SK-N-SH (cell line): ENCODE data around the gene KRT13. TPM values are rescaled to one million over a fixed set of nuclear protein-coding genes. Genes with fewer than 3 reads are reported as not detected.

Experiments used
- CTCF ChIA-PET: fragments of 300-600, 350-600 bp; formaldehyde crosslinking; extraction: SDS; loops from one replicate; lab custom pipeline; 2021; lab: Yijun Ruan, JAX
- POLR2A ChIA-PET: fragments of 350-600 bp; sonication (Branson Sonifier 250); formaldehyde crosslinking; extraction: SDS; loops from one replicate; lab custom pipeline; 2020; ENCODE audit warnings: antibody characterized with exemption, inconsistent platforms; lab: Yijun Ruan, JAX
- DNase-seq: peaks from one replicate; pipeline ENCODE4 v3.0.0; 2012
- H2AFZ ChIP-seq: fragments of 200-600 bp; sonication (generic); 2 replicates; pipeline ENCODE4 v1.8.1; 2016; ENCODE audit warnings: antibody characterized with exemption, mild to moderate bottlenecking, low read depth
- H3F3A ChIP-seq: fragments of 200-600 bp; sonication (generic); replicated peaks from 2 replicates; pipeline ENCODE3; 2016; ENCODE audit warnings: antibody characterized with exemption, mild to moderate bottlenecking; ENCODE audit not compliant: insufficient read depth
- H3K27ac ChIP-seq, 2 experiments: fragments of 200-500 bp in 1 of 2; fragments of 200-600 bp in 1 of 2; sonication (Bioruptor generic) in 1 of 2; sonication (generic), shearing (Covaris generic) in 1 of 2; 2 replicates each; pipeline versions ENCODE4 v1.5.1 to v1.6.1; 2014 to 2016; ENCODE audit warnings: low read depth in 2 of 2, inconsistent platforms in 1 of 2, low read length in 1 of 2, mild to moderate bottlenecking in 1 of 2, mixed read lengths in 1 of 2
- H3K27me3 ChIP-seq: fragments of 200-600 bp; sonication (generic), shearing (Covaris generic); 2 replicates; pipeline ENCODE4 v1.6.1; 2016; ENCODE audit warnings: mixed run types; ENCODE audit not compliant: insufficient read depth
- H3K36me3 ChIP-seq, 2 experiments: fragments of 200-500 bp in 1 of 2; fragments of 200-600 bp in 1 of 2; sonication (Bioruptor generic) in 1 of 2; sonication (generic) in 1 of 2; replicated peaks in 1 of 2; 2 replicates each; pipeline versions ENCODE3 to v1.5.1; 2014 to 2016; ENCODE audit warnings: low read length in 1 of 2, mild to moderate bottlenecking in 1 of 2; ENCODE audit not compliant: insufficient read depth in 2 of 2, control insufficient read depth in 1 of 2
- H3K4me1 ChIP-seq, 2 experiments: fragments of 200-500 bp in 1 of 2; fragments of 200-600 bp in 1 of 2; sonication (Bioruptor generic) in 1 of 2; sonication (generic), shearing (Covaris generic) in 1 of 2; 2 replicates each; pipeline versions ENCODE4 v1.5.1 to v1.6.1; 2014 to 2016; ENCODE audit warnings: low read depth in 1 of 2, low read length in 1 of 2, mixed run types in 1 of 2; ENCODE audit not compliant: insufficient read depth in 2 of 2, control insufficient read depth in 1 of 2
- H3K4me2 ChIP-seq: fragments of 200-600 bp; sonication (generic), shearing (Covaris generic); 2 replicates; pipeline ENCODE4 v1.6.1; 2017; ENCODE audit warnings: mixed run types
- H3K4me3 ChIP-seq, 2 experiments: fragments of 200-500 bp in 1 of 2; fragments of 200-600 bp in 1 of 2; sonication (Bioruptor generic) in 1 of 2; sonication (generic), shearing (Covaris generic) in 1 of 2; 2 replicates each; pipeline versions ENCODE4 v1.5.1 to v1.8.1; 2014 to 2016; ENCODE audit warnings: low read depth in 2 of 2, inconsistent platforms in 1 of 2, low read length in 1 of 2, mild to moderate bottlenecking in 1 of 2, mixed read lengths in 1 of 2, moderate library complexity in 1 of 2
- H3K79me2 ChIP-seq: fragments of 200-600 bp; sonication (generic); 2 replicates; pipeline ENCODE4 v1.8.1; 2017; ENCODE audit warnings: mild to moderate bottlenecking; ENCODE audit not compliant: insufficient read depth
- H3K9ac ChIP-seq: fragments of 200-600 bp; sonication (generic); 2 replicates; pipeline ENCODE4 v1.6.1; 2017; ENCODE audit warnings: mixed run types
- H3K9me2 ChIP-seq: fragments of 200-600 bp; sonication (generic); 2 replicates; pipeline ENCODE4 v1.6.1; 2017; ENCODE audit warnings: mixed run types
- H3K9me3 ChIP-seq: fragments of 200-600 bp; sonication (generic); 2 replicates; pipeline ENCODE4 v1.6.1; 2017; ENCODE audit warnings: mixed run types, mild to moderate bottlenecking, moderate library complexity
- H4K20me1 ChIP-seq: fragments of 200-600 bp; sonication (generic); 2 replicates; pipeline ENCODE4 v1.6.1; 2017; ENCODE audit warnings: mild to moderate bottlenecking, mixed run types; ENCODE audit not compliant: insufficient read depth
- CHD2 ChIP-seq: fragments of 150-350 bp; IDR thresholded peaks from 2 replicates; pipeline ENCODE4 v1.6.1; 2018; ENCODE audit warnings: low read length; ENCODE audit not compliant: partially characterized antibody
- ELF1 ChIP-seq: IDR thresholded peaks from 2 replicates; pipeline ENCODE4 v1.4.0; 2012
- EP300 ChIP-seq, 2 experiments: IDR thresholded peaks; 2 replicates each; pipeline versions ENCODE4 v1.4.0 to v1.6.1; 2012; ENCODE audit warnings: borderline replicate concordance in 1 of 2, low read depth in 1 of 2, low read length in 1 of 2
- EZH2phosphoT487 ChIP-seq: fragments of 200-600 bp; sonication (generic); IDR thresholded peaks from 2 replicates; pipeline ENCODE4 v1.6.1; 2017; ENCODE audit warnings: low read depth, mixed run types, mild to moderate bottlenecking, antibody characterized with exemption, moderate library complexity, borderline replicate concordance
- FOSL2 ChIP-seq: IDR thresholded peaks from 2 replicates; pipeline ENCODE4 v1.4.0; 2012; ENCODE audit warnings: low read depth, mild to moderate bottlenecking, moderate library complexity, borderline replicate concordance
- FOXJ3 ChIP-seq: sonication (generic); formaldehyde crosslinking; IDR thresholded peaks from 2 replicates; pipeline ENCODE4 v1.5.1; 2020; ENCODE audit warnings: mild to moderate bottlenecking, missing genetic modification reagents
- FOXM1 ChIP-seq: IDR thresholded peaks from 2 replicates; pipeline ENCODE4 v1.4.0; 2012; ENCODE audit warnings: low read depth, mild to moderate bottlenecking
- GABPA ChIP-seq: IDR thresholded peaks from 2 replicates; pipeline ENCODE4 v1.4.0; 2012; ENCODE audit warnings: low read depth, mild to moderate bottlenecking
- IRF3 ChIP-seq: fragments of 150-350 bp; IDR thresholded peaks from 2 replicates; pipeline ENCODE4 v1.6.1; 2016; ENCODE audit warnings: mild to moderate bottlenecking, low read depth, low read length
- JUND ChIP-seq: IDR thresholded peaks from 2 replicates; pipeline ENCODE4 v1.4.0; 2012
- MAX ChIP-seq: IDR thresholded peaks from 2 replicates; pipeline ENCODE4 v1.4.0; 2012; ENCODE audit warnings: low read depth
- MEF2A ChIP-seq: IDR thresholded peaks from 2 replicates; pipeline ENCODE4 v1.4.0; 2012; ENCODE audit warnings: low read depth, borderline replicate concordance
- MXI1 ChIP-seq: IDR thresholded peaks from 2 replicates; pipeline ENCODE4 v1.6.1; 2012; ENCODE audit warnings: mild to moderate bottlenecking, low read depth, low read length, improper control_type of control experiment
- NFIC ChIP-seq: IDR thresholded peaks from 2 replicates; pipeline ENCODE4 v1.4.0; 2012; ENCODE audit warnings: borderline replicate concordance
- POLR2AphosphoS5 ChIP-seq: IDR thresholded peaks from 2 replicates; pipeline ENCODE4 v1.6.1; 2012; ENCODE audit warnings: low read depth, low read length
- RAD21 ChIP-seq: IDR thresholded peaks from 2 replicates; pipeline ENCODE4 v1.6.1; 2012; ENCODE audit warnings: mild to moderate bottlenecking, low read length
- RXRA ChIP-seq: IDR thresholded peaks from 2 replicates; pipeline ENCODE4 v1.4.0; 2012; ENCODE audit warnings: low read depth, mild to moderate bottlenecking, borderline replicate concordance
- SIN3A ChIP-seq: IDR thresholded peaks from 2 replicates; pipeline ENCODE4 v1.6.1; 2012; ENCODE audit warnings: low read depth, mild to moderate bottlenecking, low read length, moderate library complexity, borderline replicate concordance
- TCF12 ChIP-seq: IDR thresholded peaks from 2 replicates; pipeline ENCODE4 v1.4.0; 2012
- TEAD4 ChIP-seq: IDR thresholded peaks from 2 replicates; pipeline ENCODE4 v1.4.0; 2012; ENCODE audit warnings: mild to moderate bottlenecking, borderline replicate concordance; ENCODE audit not compliant: insufficient read depth
- USF2 ChIP-seq: fragments of 150-350 bp; IDR thresholded peaks from 2 replicates; pipeline ENCODE4 v1.6.1; 2017; ENCODE audit warnings: antibody characterized with exemption, low read length, low read depth, borderline replicate concordance
- YY1 ChIP-seq: IDR thresholded peaks from 2 replicates; pipeline ENCODE4 v1.4.0; 2012; ENCODE audit warnings: low read depth, mild to moderate bottlenecking
- ZBTB33 ChIP-seq: IDR thresholded peaks from 2 replicates; pipeline ENCODE4 v1.4.0; 2012; ENCODE audit warnings: low read depth, borderline replicate concordance
- WGBS: methylation state at CpG from one replicate; pipeline ENCODE4 v1.1.6; 2017; ENCODE audit warnings: low lambda C conversion rate; 5-methylcytosine and 5-hydroxymethylcytosine counted together
- polyA plus RNA-seq, 3 experiments: library from polyadenylated mRNA; depleted of rRNA; stranded (reverse); fragments of >200 nt; gene quantifications; 2 replicates each; pipeline ENCODE4 v1.2.3, GENCODE V29; 2012

The KRT13 gene
- polyA plus RNA-seq, 1 of the 3 experiments (the other 2 are of a cell fraction), result 0.39 TPM

GRCh38 chr17:41481036-41481435 is 24.4 kb downstream of the KRT13 start, which contains the start of gene KRT35:
Gene KRT35 (minus strand): TSS chr17:41481151. CDS start chr17:41481097, 54 bp downstream.
- no peaks in the 10 kb centered on the region for H3F3A ChIP-seq
- H3K4me1 ChIP-seq, result peaks cover 0 to 14% of the 10 kb centered on the region in 2 experiments; a peak in 1 of 4 replicates
- no peak within 1 kb of the TSS for H3K9ac ChIP-seq
- TF ChIP-seq MAX, result no peak
- TF ChIP-seq GABPA, result no peak
- TF ChIP-seq ELF1, result no peak
- no peak for TF ChIP-seq IRF3
- no peak for TF ChIP-seq MXI1
- no peak for TF ChIP-seq YY1
- no peak for TF ChIP-seq NFIC
- no peak for TF ChIP-seq JUND
- TF ChIP-seq TEAD4, result no peak
- TF ChIP-seq MEF2A, result no peak
- TF ChIP-seq USF2, result no peak
- no peak for TF ChIP-seq POLR2AphosphoS5
- no peak for TF ChIP-seq TCF12
- TF ChIP-seq EP300 (IDR thresholded peaks at IDR 0.05; ENCODE audit: borderline replicate concordance in 1 of 2, low read depth in 1 of 2, low read length in 1 of 2), result no peak
- no peak for TF ChIP-seq FOXM1
- no peak for TF ChIP-seq SIN3A
- no peak for TF ChIP-seq FOSL2
- TF ChIP-seq, all 33 proteins: peak for 0
- H3K27ac ChIP-seq, result no peak within 1 kb of the TSS
- no peaks in the 10 kb centered on the region for H3K36me3 ChIP-seq
- CTCF ChIA-PET, result interaction anchor here (1.3 to 1.4 kb wide), 2 partner anchors 31 to 68 kb away, joined by 3 to 9 read pairs; no protein-coding TSS in a partner anchor
- POLR2A ChIA-PET, result no interaction called here
- H3K4me3 ChIP-seq, result no peak within 1 kb of the TSS
- no peaks in the 10 kb centered on the region for H3K27me3 ChIP-seq
- H3K4me2 ChIP-seq, result no peak within 1 kb of the TSS
- DNase-seq, result no peak
- no peak within 1 kb of the TSS for H2AFZ ChIP-seq
- H3K9me3 ChIP-seq, result no peaks in the 10 kb centered on the region
- no peaks in the 10 kb centered on the region for H3K79me2 ChIP-seq
- no peaks in the 10 kb centered on the region for H4K20me1 ChIP-seq
- no peaks in the 10 kb centered on the region for H3K9me2 ChIP-seq
- 78% methylated on average over 1 of the region's 2 CpGs for WGBS

- WGBS, result 90% methylated on average over 9 of the region's 10 CpGs
Measured at GRCh38 chr17:41480581-41480980, 24.8 kb downstream of the KRT13 start.

More at GRCh38 chr17:41480581-41480980, 24.8 kb downstream of the KRT13 start:
- H3K4me1 ChIP-seq, result peaks cover 0 to 14% of the 10 kb centered on the region in 2 experiments; a peak in 1 of 4 replicates
- no peaks in the 10 kb centered on the region for H3K27me3 ChIP-seq
- H4K20me1 ChIP-seq, result no peaks in the 10 kb centered on the region
- no peak overlapping the region for H3K27ac ChIP-seq
- no peaks in the 10 kb centered on the region for H3K79me2 ChIP-seq
- POLR2A ChIA-PET, result no interaction called here
- no peak overlapping the region for H3K9ac ChIP-seq
- TF ChIP-seq JUND (no peak), CHD2 (no peak), NFIC (no peak), EP300 (IDR thresholded peaks at IDR 0.05; ENCODE audit: borderline replicate concordance in 1 of 2, low read depth in 1 of 2, low read length in 1 of 2) (no peak), RAD21 (no peak), FOXJ3 (no peak), RXRA (no peak), EZH2phosphoT487 (no peak), ZBTB33 (no peak)
- H3F3A ChIP-seq, result no peaks in the 10 kb centered on the region
- no peaks in the 10 kb centered on the region for H3K9me2 ChIP-seq
- H2AFZ ChIP-seq, result no peak overlapping the region
- DNase-seq, result no peak
- no peaks in the 10 kb centered on the region for H3K36me3 ChIP-seq
- no peak overlapping the region for H3K4me2 ChIP-seq
- CTCF ChIA-PET, result interaction anchor here (1.1 to 1.4 kb wide), 4 partner anchors 31 to 69 kb away, joined by 3 to 9 read pairs (median 3); no protein-coding TSS in a partner anchor
- H3K4me3 ChIP-seq, result no peak overlapping the region
- H3K9me3 ChIP-seq, result no peaks in the 10 kb centered on the region
